Parathyroid adenoma (tissue), 2 donors: ENCODE data around the gene KLHL29.

Experiments used
- H2AFZ ChIP-seq: fragments of 300-600 bp; sonication (generic); one replicate; pipeline ENCODE4 v1.7.0; 2017; ENCODE audit warnings: antibody characterized with exemption, mild to moderate bottlenecking
- H3K27ac ChIP-seq: fragments of 300-600 bp; sonication (generic); one replicate; pipeline ENCODE4 v1.7.0; 2017
- H3K27me3 ChIP-seq: fragments of 300-600 bp; sonication (generic); one replicate; pipeline ENCODE4 v1.7.0; 2017; ENCODE audit warnings: low read length; ENCODE audit not compliant: control insufficient read depth, insufficient read depth
- H3K36me3 ChIP-seq: fragments of 300-600 bp; sonication (generic); one replicate; pipeline ENCODE4 v1.7.0; 2017; ENCODE audit warnings: low read length; ENCODE audit not compliant: control insufficient read depth, insufficient read depth
- H3K4me1 ChIP-seq: fragments of 300-600 bp; sonication (generic); one replicate; pipeline ENCODE4 v1.7.0; 2017; ENCODE audit warnings: control low read depth
- H3K4me2 ChIP-seq: fragments of 300-600 bp; sonication (generic); one replicate; pipeline ENCODE4 v1.7.0; 2017; ENCODE audit warnings: low read length
- H3K4me3 ChIP-seq: fragments of 300-600 bp; sonication (generic); one replicate; pipeline ENCODE4 v1.7.0; 2017; ENCODE audit warnings: low read depth, low read length
- H3K79me2 ChIP-seq: fragments of 300-600 bp; sonication (generic); one replicate; pipeline ENCODE4 v1.7.0; 2017; ENCODE audit warnings: control low read depth
- H3K9ac ChIP-seq: fragments of 300-600 bp; sonication (generic); one replicate; pipeline ENCODE4 v1.7.0; 2017; ENCODE audit warnings: mild to moderate bottlenecking
- H3K9me3 ChIP-seq: fragments of 300-600 bp; sonication (generic); one replicate; pipeline ENCODE4 v1.7.0; 2017; ENCODE audit warnings: low read length; ENCODE audit not compliant: control insufficient read depth
- TF ChIP-seq, protein P1 (sequence below): fragments of 300-600 bp; sonication (generic); IDR thresholded peaks from one replicate; pipeline ENCODE4 v1.7.0; 2017; ENCODE audit warnings: antibody characterized with exemption, mild to moderate bottlenecking
- donor health status: primary hyperparathyroidism.

The KLHL29 gene

DNA sequence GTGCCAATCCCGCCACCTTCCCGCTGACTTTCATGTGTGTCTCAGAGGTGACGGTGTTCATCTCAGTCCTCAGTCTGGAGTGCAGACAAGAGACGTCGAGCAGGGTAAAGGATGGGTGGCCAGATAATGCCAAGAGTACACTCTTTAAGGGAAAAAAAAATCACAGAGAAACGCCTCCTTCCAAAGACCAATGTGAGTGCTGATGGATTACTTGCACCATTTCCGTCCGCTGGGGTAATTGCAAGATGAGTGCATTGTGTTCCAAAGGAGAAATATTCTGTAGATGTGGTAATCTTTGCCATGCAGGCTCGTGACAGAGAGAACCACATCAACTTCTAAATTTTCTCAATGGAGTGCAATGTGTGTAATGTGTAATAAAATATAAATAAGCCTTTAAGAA, 81.0 kb downstream of the KLHL29 start:
- H2AFZ ChIP-seq = no peak overlapping the region
- H3K27ac ChIP-seq = no peak overlapping the region
- no peaks in the 10 kb centered on the region for H3K27me3 ChIP-seq
- H3K4me2 ChIP-seq = no peak overlapping the region
- no peak overlapping the region for H3K4me3 ChIP-seq
- no peaks in the 10 kb centered on the region for H3K79me2 ChIP-seq
- H3K9ac ChIP-seq = no peak overlapping the region
- no peaks in the 10 kb centered on the region for H3K4me1 ChIP-seq
- no peaks in the 10 kb centered on the region for H3K36me3 ChIP-seq
- H3K9me3 ChIP-seq = no peaks in the 10 kb centered on the region
- TF ChIP-seq, protein P1, sequence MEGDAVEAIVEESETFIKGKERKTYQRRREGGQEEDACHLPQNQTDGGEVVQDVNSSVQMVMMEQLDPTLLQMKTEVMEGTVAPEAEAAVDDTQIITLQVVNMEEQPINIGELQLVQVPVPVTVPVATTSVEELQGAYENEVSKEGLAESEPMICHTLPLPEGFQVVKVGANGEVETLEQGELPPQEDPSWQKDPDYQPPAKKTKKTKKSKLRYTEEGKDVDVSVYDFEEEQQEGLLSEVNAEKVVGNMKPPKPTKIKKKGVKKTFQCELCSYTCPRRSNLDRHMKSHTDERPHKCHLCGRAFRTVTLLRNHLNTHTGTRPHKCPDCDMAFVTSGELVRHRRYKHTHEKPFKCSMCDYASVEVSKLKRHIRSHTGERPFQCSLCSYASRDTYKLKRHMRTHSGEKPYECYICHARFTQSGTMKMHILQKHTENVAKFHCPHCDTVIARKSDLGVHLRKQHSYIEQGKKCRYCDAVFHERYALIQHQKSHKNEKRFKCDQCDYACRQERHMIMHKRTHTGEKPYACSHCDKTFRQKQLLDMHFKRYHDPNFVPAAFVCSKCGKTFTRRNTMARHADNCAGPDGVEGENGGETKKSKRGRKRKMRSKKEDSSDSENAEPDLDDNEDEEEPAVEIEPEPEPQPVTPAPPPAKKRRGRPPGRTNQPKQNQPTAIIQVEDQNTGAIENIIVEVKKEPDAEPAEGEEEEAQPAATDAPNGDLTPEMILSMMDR = no peak

DNA sequence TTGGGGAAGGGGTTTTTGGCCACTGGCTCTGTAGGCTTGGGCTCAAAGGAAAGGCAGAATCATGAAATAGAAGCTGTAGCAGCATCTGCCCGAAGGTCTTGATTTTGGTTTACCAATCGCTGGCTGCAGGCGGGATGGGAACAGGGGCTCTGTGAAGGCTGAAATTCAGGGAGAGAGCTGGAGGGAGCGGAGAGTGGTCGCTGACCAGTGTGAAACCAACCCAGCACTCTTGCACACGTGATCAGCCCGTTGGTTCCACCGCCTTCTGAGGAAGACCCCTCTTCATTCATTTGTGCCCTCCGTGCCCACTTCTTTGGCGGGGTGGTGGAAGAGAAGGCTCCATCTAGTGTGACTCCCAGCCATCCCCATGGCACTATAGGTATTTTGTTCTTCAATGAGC, 82.6 kb downstream of the KLHL29 start:
- no peak overlapping the region for H3K27ac ChIP-seq
- H2AFZ ChIP-seq = no peak overlapping the region
- H3K4me3 ChIP-seq = no peak overlapping the region
- H3K4me2 ChIP-seq = no peak overlapping the region
- H3K36me3 ChIP-seq = no peaks in the 10 kb centered on the region
- H3K9me3 ChIP-seq = no peaks in the 10 kb centered on the region
- TF ChIP-seq, protein P1 = no peak
- H3K9ac ChIP-seq = no peak overlapping the region
- H3K4me1 ChIP-seq = no peaks in the 10 kb centered on the region
- no peaks in the 10 kb centered on the region for H3K27me3 ChIP-seq
- no peaks in the 10 kb centered on the region for H3K79me2 ChIP-seq

- no peaks in the 10 kb centered on the region for H3K4me1 ChIP-seq
- no peaks in the 10 kb centered on the region for H3K27me3 ChIP-seq
- no peaks in the 10 kb centered on the region for H3K9me3 ChIP-seq
- H3K27ac ChIP-seq = no peak overlapping the region
- no peak overlapping the region for H3K4me2 ChIP-seq
- TF ChIP-seq, protein P1 = no peak
- H3K79me2 ChIP-seq = no peaks in the 10 kb centered on the region
- H3K4me3 ChIP-seq = no peak overlapping the region
- H3K9ac ChIP-seq = no peak overlapping the region
- no peak overlapping the region for H2AFZ ChIP-seq
- H3K36me3 ChIP-seq = no peaks in the 10 kb centered on the region
Measured at GRCh38 chr2:23468474-23469141, 83.6 kb downstream of the KLHL29 start.

- Histone ChIP-seq H3K36me3 (no peaks in the 10 kb centered on the region), H3K79me2 (no peaks in the 10 kb centered on the region), H3K9ac (no peak overlapping the region), H3K4me3 (no peak overlapping the region), H3K27ac (no peak overlapping the region), H3K9me3 (no peaks in the 10 kb centered on the region), H3K4me2 (no peak overlapping the region), H3K4me1 (no peaks in the 10 kb centered on the region), H3K27me3 (no peaks in the 10 kb centered on the region), H2AFZ (no peak overlapping the region)
- TF ChIP-seq, protein P1 = no peak
Measured at GRCh38 chr2:23469142-23469540, 84.2 kb downstream of the KLHL29 start.

DNA sequence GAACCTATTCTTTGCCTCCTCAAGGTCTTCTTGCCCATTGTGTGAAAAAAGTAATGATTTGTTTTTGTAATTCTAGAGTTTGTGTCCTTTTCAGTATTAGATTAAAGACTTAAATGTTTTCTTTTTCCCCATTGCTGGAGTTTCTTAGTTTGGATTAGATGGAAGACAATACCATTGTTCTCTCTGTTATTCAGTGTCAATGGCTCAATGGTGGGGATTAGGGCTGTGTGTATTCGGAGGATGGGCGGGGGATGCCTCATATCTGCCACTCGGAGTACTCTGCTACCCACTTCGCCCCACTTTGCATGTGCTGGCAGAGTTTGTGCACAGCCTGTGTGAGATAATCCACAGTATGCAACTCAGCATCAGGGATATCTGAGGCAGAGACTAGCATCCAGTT, 90.1 kb downstream of the KLHL29 start:
- Histone ChIP-seq H3K9ac (no peak overlapping the region), H3K27me3 (no peaks in the 10 kb centered on the region), H2AFZ (no peak overlapping the region), H3K36me3 (no peaks in the 10 kb centered on the region), H3K79me2 (no peaks in the 10 kb centered on the region), H3K4me1 (no peaks in the 10 kb centered on the region), H3K4me2 (no peak overlapping the region), H3K27ac (no peak overlapping the region), H3K9me3 (no peaks in the 10 kb centered on the region), H3K4me3 (no peak overlapping the region)
- TF ChIP-seq, protein P1 = no peak
